ENCODE data around the gene CYCS.

DNA sequence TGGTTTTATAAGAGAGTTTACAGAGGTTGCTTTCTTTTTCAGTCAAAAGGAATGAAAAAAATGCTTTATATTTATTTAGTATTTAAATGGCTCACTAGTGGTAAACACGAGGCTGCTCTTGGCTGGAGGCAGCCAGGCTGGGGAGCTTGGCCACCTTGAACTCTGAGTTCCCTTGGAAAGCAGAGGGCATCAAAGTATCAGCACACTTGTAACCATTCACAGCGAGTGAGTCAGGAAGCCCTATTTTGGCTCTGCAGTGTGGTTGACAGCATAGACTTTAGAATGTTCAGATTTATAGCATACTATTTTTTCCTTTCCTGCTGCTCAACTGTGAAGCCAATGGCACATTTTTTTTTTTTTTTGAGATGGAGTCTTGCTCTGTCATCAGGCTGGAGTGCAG, 51.6 kb downstream of the CYCS start:
- TF ChIP-seq JUND (IDR thresholded peaks at IDR 0.05) (no peak), CTCF (IDR thresholded peaks at IDR 0.05 in 2 of 3, conservative IDR thresholded peaks at IDR 0.05 in 1 of 3; ENCODE audit: borderline replicate concordance in 1 of 3, insufficient read depth in 1 of 3, low read depth in 2 of 3, low read length in 2 of 3) (no peak), EZH2phosphoT487 (IDR thresholded peaks at IDR 0.05; ENCODE audit: borderline replicate concordance) (no peak), YY1 (IDR thresholded peaks at IDR 0.05; ENCODE audit: extremely low read depth, insufficient replicate concordance, low read depth, low read length) (no peak), POLR2AphosphoS5 (IDR thresholded peaks at IDR 0.05; ENCODE audit: low read depth, low read length) (no peak)
